Measurements from ENCODE around the gene EXOSC10. TPM values are rescaled to one million over a fixed set of nuclear protein-coding genes. Genes with fewer than 3 reads are reported as not detected.

Gene EXOSC10
- polyA plus RNA-seq, 1 donor (not counting 4 experiments of a cell fraction or from before 2014, with no cell fraction given) = 61.2 TPM

DNA sequence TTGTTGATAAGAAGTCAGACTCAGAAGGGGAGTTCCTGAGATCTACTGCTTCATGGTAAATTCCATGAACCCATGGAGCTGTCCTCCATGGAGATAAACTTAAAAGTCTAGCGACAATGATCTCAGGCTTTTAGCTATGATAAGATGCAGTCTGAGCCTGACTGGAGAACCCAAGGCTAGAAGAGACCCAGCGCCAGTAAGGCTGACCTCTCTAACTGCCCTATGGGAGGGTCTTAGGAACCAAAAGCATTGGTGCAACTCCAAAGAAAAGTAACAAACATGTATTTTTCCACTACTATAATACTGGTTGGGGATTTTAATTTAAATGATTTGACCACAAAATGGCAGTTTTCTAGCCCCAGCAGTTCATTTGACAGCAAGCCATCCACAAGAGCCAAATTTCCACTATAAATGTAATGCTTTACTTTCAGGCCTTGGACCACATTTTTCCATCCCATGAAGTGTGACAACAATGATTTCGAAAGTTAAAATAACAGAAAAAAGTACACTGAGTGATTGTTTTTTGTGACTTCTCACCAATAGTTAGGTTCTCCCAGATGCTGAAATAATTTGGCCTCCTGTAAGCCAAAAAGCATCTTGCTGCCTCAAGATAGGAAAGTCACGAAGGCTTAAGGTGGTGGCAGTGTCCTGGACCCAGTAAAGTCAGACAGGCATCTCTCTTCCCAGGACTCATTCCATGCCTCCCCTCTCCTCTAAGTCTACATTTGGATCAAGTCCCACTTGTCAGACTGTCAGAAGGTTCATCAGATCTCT is 43.1 kb upstream of the EXOSC10 start:
- dilution Hi-C loops (cut with MboI; ENCODE audit: extremely low pct_ligation_motif_present, low sequenced_read_pairs) = no loop called here
- Histone ChIP-seq H3K36me3 (ENCODE audit: control insufficient read depth in 2 of 2, extremely low read depth in 1 of 2, insufficient read depth in 2 of 2, low read length in 2 of 2) (peaks cover 11 to 31% of the 10 kb centered on the region in 2 experiments), H3K79me2 (ENCODE audit: control insufficient read depth, insufficient read depth, low read length) (no peaks in the 10 kb centered on the region), H3K4me2 (ENCODE audit: control insufficient read depth, extremely low read depth, insufficient read depth, low read depth, low read length) (no peak overlapping the region), H3K9ac (ENCODE audit: control insufficient read depth, extremely low read depth, insufficient read depth, low read length) (no peak overlapping the region), H2AFZ (ENCODE audit: control insufficient read depth, low read length) (no peak overlapping the region), H3K9me1 (ENCODE audit: control insufficient read depth, extremely low read depth, insufficient read depth, low read length) (peaks cover 2% of the 10 kb centered on the region), H3K27ac (ENCODE audit: control insufficient read depth, insufficient read depth, low read length) (no peak overlapping the region), H4K20me1 (ENCODE audit: control insufficient read depth, extremely low read depth, insufficient read depth, low read length) (no peaks in the 10 kb centered on the region), H3K9me3 (ENCODE audit: control insufficient read depth, low read depth, low read length) (no peaks in the 10 kb centered on the region), H3K4me1 (ENCODE audit: control insufficient read depth, extremely low read depth, insufficient read depth, low read length) (peaks cover 43% of the 10 kb centered on the region), H3K27me3 (ENCODE audit: control insufficient read depth, extremely low read depth, insufficient read depth, low read length) (no peaks in the 10 kb centered on the region), H3K4me3 (ENCODE audit: control insufficient read depth in 2 of 3, extremely low read depth in 1 of 3, insufficient read depth in 2 of 3, low read depth in 1 of 3, low read length in 3 of 3) (no peak overlapping the region)
- TF ChIP-seq, protein P1, sequence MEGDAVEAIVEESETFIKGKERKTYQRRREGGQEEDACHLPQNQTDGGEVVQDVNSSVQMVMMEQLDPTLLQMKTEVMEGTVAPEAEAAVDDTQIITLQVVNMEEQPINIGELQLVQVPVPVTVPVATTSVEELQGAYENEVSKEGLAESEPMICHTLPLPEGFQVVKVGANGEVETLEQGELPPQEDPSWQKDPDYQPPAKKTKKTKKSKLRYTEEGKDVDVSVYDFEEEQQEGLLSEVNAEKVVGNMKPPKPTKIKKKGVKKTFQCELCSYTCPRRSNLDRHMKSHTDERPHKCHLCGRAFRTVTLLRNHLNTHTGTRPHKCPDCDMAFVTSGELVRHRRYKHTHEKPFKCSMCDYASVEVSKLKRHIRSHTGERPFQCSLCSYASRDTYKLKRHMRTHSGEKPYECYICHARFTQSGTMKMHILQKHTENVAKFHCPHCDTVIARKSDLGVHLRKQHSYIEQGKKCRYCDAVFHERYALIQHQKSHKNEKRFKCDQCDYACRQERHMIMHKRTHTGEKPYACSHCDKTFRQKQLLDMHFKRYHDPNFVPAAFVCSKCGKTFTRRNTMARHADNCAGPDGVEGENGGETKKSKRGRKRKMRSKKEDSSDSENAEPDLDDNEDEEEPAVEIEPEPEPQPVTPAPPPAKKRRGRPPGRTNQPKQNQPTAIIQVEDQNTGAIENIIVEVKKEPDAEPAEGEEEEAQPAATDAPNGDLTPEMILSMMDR (optimal IDR thresholded peaks at IDR 0.05 in 1 of 3, IDR thresholded peaks at IDR 0.05 in 1 of 3, conservative IDR thresholded peaks at IDR 0.05 in 1 of 3; ENCODE audit: extremely low read depth in 1 of 3, insufficient read depth in 2 of 3, low read length in 3 of 3) = no peak
- no peak for TF ChIP-seq EZH2 (IDR thresholded peaks at IDR 0.05; ENCODE audit: low read length)
- FAIRE-seq = no peak
- no peak for DNase-seq (ENCODE audit: low read depth, low spot score)

DNA sequence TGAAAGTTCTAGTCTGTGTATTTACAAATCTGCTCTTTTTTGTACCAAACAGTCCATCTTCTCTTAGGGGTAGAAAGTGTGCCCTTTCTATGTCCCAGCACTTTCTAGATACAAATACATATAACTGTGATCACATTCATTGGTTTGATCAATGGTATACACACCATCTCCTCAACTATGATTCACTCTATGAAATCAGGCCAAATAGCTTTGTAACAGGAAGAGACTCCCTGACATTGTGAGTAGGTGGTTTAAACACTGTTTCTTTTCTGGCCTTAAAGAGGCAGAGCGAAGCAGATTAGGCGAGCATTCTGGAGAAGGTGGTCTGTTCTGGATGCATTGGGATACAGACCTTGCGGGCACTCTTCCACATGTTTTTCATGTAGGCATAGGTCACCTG is 39.3 kb upstream of the EXOSC10 start:
- FAIRE-seq = peak; percentile 65
- Histone ChIP-seq H2AFZ (ENCODE audit: control insufficient read depth, low read length) (no peak overlapping the region), H3K27me3 (ENCODE audit: control insufficient read depth, extremely low read depth, insufficient read depth, low read length) (no peaks in the 10 kb centered on the region), H3K9me3 (ENCODE audit: control insufficient read depth, low read depth, low read length) (no peaks in the 10 kb centered on the region), H3K4me1 (ENCODE audit: control insufficient read depth, extremely low read depth, insufficient read depth, low read length) (peaks cover 27% of the 10 kb centered on the region), H3K9me1 (ENCODE audit: control insufficient read depth, extremely low read depth, insufficient read depth, low read length) (peaks cover 4% of the 10 kb centered on the region), H3K36me3 (ENCODE audit: control insufficient read depth in 2 of 2, extremely low read depth in 1 of 2, insufficient read depth in 2 of 2, low read length in 2 of 2) (peaks cover 9 to 23% of the 10 kb centered on the region in 2 experiments), H3K79me2 (ENCODE audit: control insufficient read depth, insufficient read depth, low read length) (no peaks in the 10 kb centered on the region), H4K20me1 (ENCODE audit: control insufficient read depth, extremely low read depth, insufficient read depth, low read length) (no peaks in the 10 kb centered on the region), H3K27ac (ENCODE audit: control insufficient read depth, insufficient read depth, low read length) (no peak overlapping the region), H3K4me3 (ENCODE audit: control insufficient read depth in 2 of 3, extremely low read depth in 1 of 3, insufficient read depth in 2 of 3, low read depth in 1 of 3, low read length in 3 of 3) (no peak overlapping the region), H3K4me2 (ENCODE audit: control insufficient read depth, extremely low read depth, insufficient read depth, low read depth, low read length) (peak overlapping the region; percentile 12), H3K9ac (ENCODE audit: control insufficient read depth, extremely low read depth, insufficient read depth, low read length) (no peak overlapping the region)
- TF ChIP-seq, protein P1 (optimal IDR thresholded peaks at IDR 0.05 in 1 of 3, IDR thresholded peaks at IDR 0.05 in 1 of 3, conservative IDR thresholded peaks at IDR 0.05 in 1 of 3; ENCODE audit: extremely low read depth in 1 of 3, insufficient read depth in 2 of 3, low read length in 3 of 3) = no peak
- no peak for TF ChIP-seq EZH2 (IDR thresholded peaks at IDR 0.05; ENCODE audit: low read length)
- dilution Hi-C loops (cut with MboI; ENCODE audit: extremely low pct_ligation_motif_present, low sequenced_read_pairs) = no loop called here
- DNase-seq (ENCODE audit: low read depth, low spot score) = no peak

All from keratinocyte (primary cell).